HepG2 (cell line): ENCODE results near the gene SPN.
"Not testable (repeated sequence)": the region's sequence is repeated elsewhere in the genome, so short reads cannot be mapped to it uniquely, and the experiment has no call there.

ENCODE experiments used
- BCL3 ChIP-seq: sonication (generic); formaldehyde crosslinking; IDR thresholded peaks from 2 replicates; pipeline ENCODE4 v1.5.1; 2020; ENCODE audit warnings: mild to moderate bottlenecking, missing genetic modification reagents, moderate library complexity
- CTCF ChIP-seq: sonication (generic); formaldehyde crosslinking; IDR thresholded peaks from 2 replicates; pipeline ENCODE4 v1.5.0; 2020; ENCODE audit warnings: mild to moderate bottlenecking, missing genetic modification reagents, moderate library complexity
- EZH2 ChIP-seq: conservative IDR thresholded peaks from 2 replicates; pipeline ENCODE4 v1.6.1; 2012; ENCODE audit warnings: mild to moderate bottlenecking, low read depth, low read length, moderate library complexity
- FOSL2 ChIP-seq: sonication (generic); formaldehyde crosslinking; IDR thresholded peaks from 2 replicates; pipeline ENCODE4 v1.4.0; 2020; ENCODE audit warnings: missing genetic modification reagents
- HBP1 ChIP-seq: IDR thresholded peaks from 2 replicates; pipeline ENCODE4 v1.6.1; 2016; ENCODE audit warnings: low read depth, control low read depth
- PAF1 ChIP-seq: IDR thresholded peaks from 2 replicates; pipeline ENCODE4 v1.6.1; 2016; ENCODE audit warnings: missing genetic modification reagents, missing compliant biosample characterization
- POLR2AphosphoS5 ChIP-seq: IDR thresholded peaks from 2 replicates; pipeline ENCODE4 v1.6.1; 2012; ENCODE audit warnings: low read depth, low read length
- SIX4 ChIP-seq: sonication (generic); formaldehyde crosslinking; IDR thresholded peaks from 2 replicates; pipeline ENCODE4 v1.4.0; 2020; ENCODE audit warnings: missing genetic modification reagents
- TFDP1 ChIP-seq: IDR thresholded peaks from 2 replicates; pipeline ENCODE4 v1.6.1; 2016; ENCODE audit warnings: missing compliant biosample characterization, missing genetic modification reagents, borderline replicate concordance
- TOE1 ChIP-seq: sonication (generic); formaldehyde crosslinking; IDR thresholded peaks from 2 replicates; pipeline ENCODE4 v1.4.0; 2020; ENCODE audit warnings: mild to moderate bottlenecking, missing genetic modification reagents
- ZNF3 ChIP-seq: IDR thresholded peaks from 2 replicates; pipeline ENCODE4 v1.7.0; 2017; ENCODE audit warnings: inconsistent platforms

- TF ChIP-seq BCL3; SIX4 (CRISPR knock-in tag); CTCF (CRISPR knock-in tag); TOE1 (CRISPR knock-in tag); POLR2AphosphoS5; ZNF3; PAF1 (CRISPR knock-in tag); EZH2; TFDP1 (CRISPR knock-in tag); FOSL2 (CRISPR knock-in tag); HBP1 (CRISPR knock-in tag): not testable (repeated sequence)
These were observed 26.7 kb downstream of the SPN start for GRCh38 chr16:29689490-29690351.
